ENCODE data around the gene FAM184B. TPM values are rescaled to one million over a fixed set of nuclear protein-coding genes. Genes with fewer than 3 reads are reported as not detected.

FAM184B gene
- polyA plus RNA-seq, 3 donors = not detected

GRCh38 chr4:17780501-17781299 lies 721 bp downstream of the FAM184B start:
- Mint-ChIP-seq H3K36me3 (peaks cover 3 to 4% of the 10 kb centered on the region in 2 donors), H3K4me1 (peaks cover 10% of the 10 kb centered on the region), H3K27ac (no peak overlapping the region), H3K27me3 (ENCODE audit: low read depth in 3 of 3) (peaks cover 43 to 51% (median 48%) of the 10 kb centered on the region in 3 donors), H3K4me3 (peak overlapping the region in 1 of 2 donors; percentile 84), H3K9me3 (peaks cover 0 to 20% (median 6%) of the 10 kb centered on the region in 7 donors)
- Histone ChIP-seq H3K9ac (ENCODE audit: insufficient read depth, low read length, poor library complexity, severe bottlenecking) (no peak overlapping the region), H2AFZ (ENCODE audit: insufficient read depth, low read depth, low read length, poor library complexity, severe bottlenecking) (no peak overlapping the region), H3K9me3 (replicated peaks in 1 of 2; ENCODE audit: control insufficient read depth in 1 of 2, insufficient read depth in 1 of 2, low read length in 2 of 2) (peaks cover 0 to 10% of the 10 kb centered on the region in 2 donors), H3K27ac (ENCODE audit: low read depth in 1 of 2, low read length in 2 of 2) (no peak overlapping the region), H3K4me2 (replicated peaks; ENCODE audit: extremely low read depth, low read length, poor library complexity, severe bottlenecking) (peak overlapping the region; percentile 44), H3K4me1 (ENCODE audit: control insufficient read depth in 1 of 2, insufficient read depth in 2 of 2, low read length in 2 of 2) (peaks cover 7 to 11% of the 10 kb centered on the region in 2 donors), H3K27me3 (ENCODE audit: control insufficient read depth in 2 of 2, insufficient read depth in 2 of 2, low read length in 2 of 2) (peaks cover 31 to 46% of the 10 kb centered on the region in 2 donors), H3K36me3 (replicated peaks in 1 of 2; ENCODE audit: control insufficient read depth in 1 of 2, insufficient read depth in 2 of 2, low read length in 2 of 2) (no peaks in the 10 kb centered on the region), H3K4me3 (replicated peaks in 1 of 3; ENCODE audit: low read depth in 2 of 3, low read length in 3 of 3) (no peak overlapping the region), H3K79me2 (ENCODE audit: insufficient read depth, low read length) (no peaks in the 10 kb centered on the region), H4K20me1 (ENCODE audit: insufficient read depth, low read length) (no peaks in the 10 kb centered on the region)
- WGBS (ENCODE audit: insufficient coverage) = 4% methylated on average over 23 of the region's 31 CpGs
- TF ChIP-seq CTCF (IDR thresholded peaks at IDR 0.05) = no peak
- no peak for DNase-seq
- intact Hi-C loops (cut with micrococcal nuclease) = no loop called here

- Histone ChIP-seq H3K4me3 (replicated peaks in 1 of 3; ENCODE audit: low read depth in 2 of 3, low read length in 3 of 3) (no peak overlapping the region), H3K9ac (ENCODE audit: insufficient read depth, low read length, poor library complexity, severe bottlenecking) (no peak overlapping the region), H3K9me3 (replicated peaks in 1 of 2; ENCODE audit: control insufficient read depth in 1 of 2, insufficient read depth in 1 of 2, low read length in 2 of 2) (peaks cover 0 to 10% of the 10 kb centered on the region in 2 donors), H2AFZ (ENCODE audit: insufficient read depth, low read depth, low read length, poor library complexity, severe bottlenecking) (no peak overlapping the region), H3K36me3 (replicated peaks in 1 of 2; ENCODE audit: control insufficient read depth in 1 of 2, insufficient read depth in 2 of 2, low read length in 2 of 2) (no peaks in the 10 kb centered on the region), H3K4me2 (replicated peaks; ENCODE audit: extremely low read depth, low read length, poor library complexity, severe bottlenecking) (no peak overlapping the region), H3K79me2 (ENCODE audit: insufficient read depth, low read length) (no peaks in the 10 kb centered on the region), H3K4me1 (ENCODE audit: control insufficient read depth in 1 of 2, insufficient read depth in 2 of 2, low read length in 2 of 2) (peaks cover 7 to 11% of the 10 kb centered on the region in 2 donors), H3K27ac (ENCODE audit: low read depth in 1 of 2, low read length in 2 of 2) (no peak overlapping the region), H4K20me1 (ENCODE audit: insufficient read depth, low read length) (no peaks in the 10 kb centered on the region), H3K27me3 (ENCODE audit: control insufficient read depth in 2 of 2, insufficient read depth in 2 of 2, low read length in 2 of 2) (peaks cover 31 to 46% of the 10 kb centered on the region in 2 donors)
- WGBS (ENCODE audit: insufficient coverage) = 95% methylated on average over 3 of the region's 3 CpGs
- H3K9me3 Mint-ChIP-seq = peaks cover 0 to 16% (median 6%) of the 10 kb centered on the region in 7 donors
- intact Hi-C loops (cut with micrococcal nuclease) = no loop called here
- peaks cover 40 to 48% (median 46%) of the 10 kb centered on the region in 3 donors for H3K27me3 Mint-ChIP-seq (ENCODE audit: low read depth in 3 of 3)
- no peak overlapping the region for H3K4me3 Mint-ChIP-seq
- DNase-seq = no peak
- peaks cover 0 to 4% of the 10 kb centered on the region in 2 donors for H3K36me3 Mint-ChIP-seq
- H3K4me1 Mint-ChIP-seq = peaks cover 10% of the 10 kb centered on the region
- H3K27ac Mint-ChIP-seq = no peak overlapping the region
- no peak for TF ChIP-seq CTCF (IDR thresholded peaks at IDR 0.05)
Observed at GRCh38 chr4:17778431-17778830, 3.0 kb downstream of the FAM184B start.

All from CD14-positive monocyte (primary cell).